ENCODE measurements around the gene GRID2.

DNA sequence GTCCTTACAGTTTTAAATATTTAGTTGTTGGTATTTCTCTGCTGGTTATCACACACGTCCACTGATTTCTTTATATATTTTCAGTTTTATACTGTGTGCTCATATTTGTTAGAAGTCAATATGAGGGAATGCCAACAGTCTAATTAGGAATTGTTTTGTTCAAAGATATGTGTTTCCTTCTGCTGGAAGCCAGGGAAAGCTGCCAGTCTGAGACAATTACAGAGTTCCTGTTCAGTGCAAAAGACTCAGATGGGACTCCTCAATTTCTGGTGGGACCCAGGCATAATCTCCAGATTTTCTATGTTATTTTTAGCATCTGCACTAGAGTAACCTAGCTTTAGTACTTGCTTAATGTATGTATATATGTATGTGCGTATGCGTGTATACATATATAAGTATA is 486.0 kb downstream of the GRID2 start:
- TF ChIP-seq CTCF (IDR thresholded peaks at IDR 0.05) (no peak), POLR2A (IDR thresholded peaks at IDR 0.05) (no peak), EP300 (IDR thresholded peaks at IDR 0.05) (no peak), POLR2AphosphoS5 (IDR thresholded peaks at IDR 0.05) (no peak)

All from upper lobe of left lung (tissue), 4 donors.